H9 (cell line): ENCODE data around the gene FUCA1. TPM values are rescaled to one million over a fixed set of nuclear protein-coding genes. Genes with fewer than 3 reads are reported as not detected.

Source experiments
- DNase-seq: peaks from one replicate; pipeline ENCODE4 v3.0.0-alpha.2; 2017
- H2AFZ ChIP-seq: one replicate; pipeline ENCODE4 v1.6.1; 2013; ENCODE audit warnings: mild to moderate bottlenecking, low read length, control low read depth, moderate library complexity
- H2AK5ac ChIP-seq: 2 replicates; pipeline ENCODE4 v1.6.1; 2013; ENCODE audit warnings: low read length, control low read depth, mixed read lengths; ENCODE audit not compliant: insufficient read length
- H2BK120ac ChIP-seq: one replicate; pipeline ENCODE4 v1.6.1; 2013; ENCODE audit warnings: low read depth, mild to moderate bottlenecking, low read length, control low read depth, inconsistent platforms; ENCODE audit not compliant: poor library complexity, severe bottlenecking
- H2BK12ac ChIP-seq: 2 replicates; pipeline ENCODE4 v1.6.1; 2013; ENCODE audit warnings: low read length, control low read depth, mixed read lengths, low read depth; ENCODE audit not compliant: insufficient read length
- H2BK15ac ChIP-seq: 2 replicates; pipeline ENCODE4 v1.6.1; 2013; ENCODE audit warnings: low read depth, low read length, control low read depth
- H2BK20ac ChIP-seq: one replicate; pipeline ENCODE4 v1.6.1; 2013; ENCODE audit warnings: low read depth, mild to moderate bottlenecking, low read length, control low read depth, inconsistent platforms; ENCODE audit not compliant: poor library complexity, severe bottlenecking
- H2BK5ac ChIP-seq: 2 replicates; pipeline ENCODE4 v1.6.1; 2013; ENCODE audit warnings: low read length, control low read depth, mixed read lengths; ENCODE audit not compliant: insufficient read length
- H3K14ac ChIP-seq: 2 replicates; pipeline ENCODE4 v1.6.1; 2013; ENCODE audit warnings: low read length, control low read depth; ENCODE audit not compliant: insufficient read depth
- H3K18ac ChIP-seq: 2 replicates; pipeline ENCODE4 v1.6.1; 2013; ENCODE audit warnings: low read depth, mild to moderate bottlenecking, mixed read lengths, low read length, control low read depth; ENCODE audit not compliant: insufficient read length
- H3K23ac ChIP-seq: 2 replicates; pipeline ENCODE4 v1.6.1; 2013; ENCODE audit warnings: low read length, control low read depth, mixed read lengths, low read depth; ENCODE audit not compliant: insufficient read length
- H3K23me2 ChIP-seq: 2 replicates; pipeline ENCODE4 v1.6.1; 2013; ENCODE audit warnings: low read depth, mild to moderate bottlenecking, mixed read lengths, low read length, control low read depth; ENCODE audit not compliant: insufficient read length, poor library complexity, severe bottlenecking
- H3K27ac ChIP-seq: 2 replicates; pipeline ENCODE4 v1.5.1; 2013; ENCODE audit warnings: low read length, control low read depth, mixed read lengths, low read depth; ENCODE audit not compliant: insufficient read length
- H3K27me3 ChIP-seq: 2 replicates; pipeline ENCODE4 v1.6.1; 2013; ENCODE audit warnings: low read length, control low read depth, inconsistent platforms; ENCODE audit not compliant: insufficient read depth
- H3K4ac ChIP-seq: 2 replicates; pipeline ENCODE4 v1.6.1; 2013; ENCODE audit warnings: low read depth, mild to moderate bottlenecking, control low read depth, inconsistent platforms, low read length, moderate library complexity
- H3K4me1 ChIP-seq: 2 replicates; pipeline ENCODE4 v1.6.1; 2013; ENCODE audit warnings: low read length, control low read depth, inconsistent platforms; ENCODE audit not compliant: insufficient read depth
- H3K4me2 ChIP-seq: 2 replicates; pipeline ENCODE4 v1.6.1; 2013; ENCODE audit warnings: low read length, control low read depth, mixed read lengths; ENCODE audit not compliant: insufficient read length, insufficient read depth
- H3K56ac ChIP-seq: 2 replicates; pipeline ENCODE4 v1.6.1; 2013; ENCODE audit warnings: low read depth, mild to moderate bottlenecking, mixed read lengths, low read length, control low read depth; ENCODE audit not compliant: insufficient read length
- H3K79me1 ChIP-seq: 2 replicates; pipeline ENCODE4 v1.6.1; 2013; ENCODE audit warnings: low read depth, mild to moderate bottlenecking, moderate library complexity, low read length, control low read depth, inconsistent platforms; ENCODE audit not compliant: insufficient read depth, poor library complexity, severe bottlenecking
- H3K79me2 ChIP-seq: 2 replicates; pipeline ENCODE4 v1.6.1; 2013; ENCODE audit warnings: low read length, control low read depth, inconsistent platforms; ENCODE audit not compliant: insufficient read depth
- H3K9ac ChIP-seq: 2 replicates; pipeline ENCODE4 v1.6.1; 2013; ENCODE audit warnings: low read length, control low read depth, mixed read lengths; ENCODE audit not compliant: insufficient read length; ENCODE audit errors: extremely low read depth
- H3K9me3 ChIP-seq: one replicate; pipeline ENCODE4 v1.6.1; 2013; ENCODE audit warnings: low read depth, low read length, inconsistent platforms; ENCODE audit not compliant: control insufficient read depth
- H3T11ph ChIP-seq: one replicate; pipeline ENCODE4 v1.6.1; 2013; ENCODE audit warnings: mild to moderate bottlenecking, low read length, control low read depth, inconsistent platforms
- H4K20me1 ChIP-seq: one replicate; pipeline ENCODE4 v1.6.1; 2013; ENCODE audit not compliant: control insufficient read depth, insufficient read length, insufficient read depth
- H4K5ac ChIP-seq: 2 replicates; pipeline ENCODE4 v1.6.1; 2013; ENCODE audit warnings: low read depth, mild to moderate bottlenecking, mixed read lengths, low read length, control low read depth; ENCODE audit not compliant: insufficient read length
- H4K8ac ChIP-seq: replicated peaks from 2 replicates; pipeline ENCODE4 v1.6.1; 2013; ENCODE audit warnings: low read length, control low read depth, mixed read lengths, low read depth; ENCODE audit not compliant: insufficient read length
- H4K91ac ChIP-seq: 2 replicates; pipeline ENCODE4 v1.6.1; 2013; ENCODE audit warnings: low read depth, mild to moderate bottlenecking, moderate library complexity, mixed read lengths, low read length, control low read depth; ENCODE audit not compliant: insufficient read length
- H3K27ac Mint-ChIP-seq, 3 experiments: 2 replicates in 2 of 3; 3 replicates in 1 of 3; pipeline ENCODE4 v1.8.0; 2020 to 2021; ENCODE audit warnings: mixed read lengths in 3 of 3, mild to moderate bottlenecking in 1 of 3, moderate library complexity in 1 of 3
- H3K27me3 Mint-ChIP-seq: 2 replicates; pipeline ENCODE4 v1.8.0; 2021; ENCODE audit warnings: low read depth, mild to moderate bottlenecking, moderate library complexity, mixed read lengths
- H3K36me3 Mint-ChIP-seq, 3 experiments: 2 replicates in 2 of 3; 3 replicates in 1 of 3; pipeline ENCODE4 v1.8.0; 2020 to 2021; ENCODE audit warnings: low read depth in 3 of 3, mixed read lengths in 3 of 3; ENCODE audit not compliant: insufficient read depth in 1 of 3
- H3K4me1 Mint-ChIP-seq, 2 experiments: 2 replicates each; pipeline ENCODE4 v1.8.0; 2020; ENCODE audit warnings: mixed read lengths in 2 of 2
- H3K4me3 Mint-ChIP-seq, 2 experiments: 2 replicates in 1 of 2; 3 replicates in 1 of 2; pipeline ENCODE4 v1.8.0; 2020 to 2021; ENCODE audit warnings: mild to moderate bottlenecking in 2 of 2, mixed read lengths in 2 of 2, moderate library complexity in 1 of 2
- H3K9me3 Mint-ChIP-seq, 2 experiments: 2 replicates in 1 of 2; 3 replicates in 1 of 2; pipeline ENCODE4 v1.8.0; 2020; ENCODE audit warnings: mild to moderate bottlenecking in 2 of 2, mixed read lengths in 2 of 2, moderate library complexity in 1 of 2
- WGBS: extraction: QIAGEN DNeasy Blood & Tissue Kit; methylation state at CpG from one replicate; pipeline ENCODE4 v1.1.7; 2013; ENCODE audit warnings: missing lambda C conversion rate, low lambda C conversion rate, mixed read lengths; ENCODE audit not compliant: insufficient read length; ENCODE audit errors: extremely low coverage; 5-methylcytosine and 5-hydroxymethylcytosine counted together
- total RNA-seq: library from RNA; stranded (reverse); gene quantifications from 2 replicates; pipeline ENCODE4 v1.2.1, GENCODE V29; 2021
- TF ChIP-seq, protein P1 (sequence below): fragments of 200-600 bp; sonication (generic); conservative IDR thresholded peaks from 3 replicates; pipeline ENCODE4 v1.8.0; 2021; ENCODE audit warnings: antibody characterized with exemption, mild to moderate bottlenecking

The FUCA1 gene
- total RNA-seq, 1 experiment from 2014 or later = 9.1 TPM

DNA sequence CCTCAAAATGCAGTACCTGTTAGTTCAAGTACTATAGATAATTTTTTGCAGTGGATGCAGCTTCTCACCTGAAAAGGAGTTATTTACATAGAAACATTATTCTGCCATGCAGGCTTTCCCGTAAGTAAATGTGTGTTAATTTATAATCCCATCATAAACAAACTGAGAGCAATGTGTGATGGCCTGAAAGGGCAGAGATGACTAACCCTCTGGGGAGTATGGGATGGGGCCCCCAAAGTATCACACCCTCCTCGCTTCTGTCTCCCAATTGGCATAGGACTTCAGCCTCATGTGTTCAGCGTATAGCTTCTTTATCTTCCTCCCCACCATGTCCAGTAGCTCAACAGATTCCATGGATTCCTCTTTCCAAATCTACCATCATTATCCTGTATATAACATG lies 50.5 kb downstream of the FUCA1 start:
- H3K14ac ChIP-seq = no peak overlapping the region
- H3K27me3 ChIP-seq = no peaks in the 10 kb centered on the region
- no peak overlapping the region for H2BK12ac ChIP-seq
- TF ChIP-seq, protein P1, sequence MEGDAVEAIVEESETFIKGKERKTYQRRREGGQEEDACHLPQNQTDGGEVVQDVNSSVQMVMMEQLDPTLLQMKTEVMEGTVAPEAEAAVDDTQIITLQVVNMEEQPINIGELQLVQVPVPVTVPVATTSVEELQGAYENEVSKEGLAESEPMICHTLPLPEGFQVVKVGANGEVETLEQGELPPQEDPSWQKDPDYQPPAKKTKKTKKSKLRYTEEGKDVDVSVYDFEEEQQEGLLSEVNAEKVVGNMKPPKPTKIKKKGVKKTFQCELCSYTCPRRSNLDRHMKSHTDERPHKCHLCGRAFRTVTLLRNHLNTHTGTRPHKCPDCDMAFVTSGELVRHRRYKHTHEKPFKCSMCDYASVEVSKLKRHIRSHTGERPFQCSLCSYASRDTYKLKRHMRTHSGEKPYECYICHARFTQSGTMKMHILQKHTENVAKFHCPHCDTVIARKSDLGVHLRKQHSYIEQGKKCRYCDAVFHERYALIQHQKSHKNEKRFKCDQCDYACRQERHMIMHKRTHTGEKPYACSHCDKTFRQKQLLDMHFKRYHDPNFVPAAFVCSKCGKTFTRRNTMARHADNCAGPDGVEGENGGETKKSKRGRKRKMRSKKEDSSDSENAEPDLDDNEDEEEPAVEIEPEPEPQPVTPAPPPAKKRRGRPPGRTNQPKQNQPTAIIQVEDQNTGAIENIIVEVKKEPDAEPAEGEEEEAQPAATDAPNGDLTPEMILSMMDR = no peak
- no peak overlapping the region for H2BK15ac ChIP-seq
- no peak overlapping the region for H2AK5ac ChIP-seq
- H3K23ac ChIP-seq = no peak overlapping the region
- no peak overlapping the region for H4K91ac ChIP-seq
- H2BK120ac ChIP-seq = no peak overlapping the region
- no peaks in the 10 kb centered on the region for H4K20me1 ChIP-seq
- DNase-seq = no peak
- Mint-ChIP-seq H3K9me3 (no peaks in the 10 kb centered on the region), H3K36me3 (peaks cover 0 to 20% (median 6%) of the 10 kb centered on the region in 3 experiments; a peak in 6 of 7 replicates), H3K4me3 (no peak overlapping the region), H3K27ac (no peak overlapping the region), H3K4me1 (no peaks in the 10 kb centered on the region), H3K27me3 (no peaks in the 10 kb centered on the region)
- H2AFZ ChIP-seq = no peak overlapping the region
- H3K23me2 ChIP-seq = no peaks in the 10 kb centered on the region
- H3K4me2 ChIP-seq = no peak overlapping the region
- no peaks in the 10 kb centered on the region for H3K4me1 ChIP-seq
- H3K4ac ChIP-seq = no peak overlapping the region
- H2BK5ac ChIP-seq = no peak overlapping the region
- H4K8ac ChIP-seq = no peak overlapping the region
- no peaks in the 10 kb centered on the region for H3K9me3 ChIP-seq
- WGBS = no CpG with 5 or more reads among the region's 3 CpGs
- no peaks in the 10 kb centered on the region for H3K79me1 ChIP-seq
- no peak overlapping the region for H3K9ac ChIP-seq
- no peak overlapping the region for H2BK20ac ChIP-seq
- H3K56ac ChIP-seq = no peak overlapping the region
- no peak overlapping the region for H3K27ac ChIP-seq
- H4K5ac ChIP-seq = no peak overlapping the region
- H3K18ac ChIP-seq = no peak overlapping the region
- H3T11ph ChIP-seq = no peak overlapping the region
- no peaks in the 10 kb centered on the region for H3K79me2 ChIP-seq
